ENCODE measurements around the gene SLC26A6. TPM values are rescaled to one million over a fixed set of nuclear protein-coding genes. Genes with fewer than 3 reads are reported as not detected.

Gene SLC26A6
- total and polyA plus RNA-seq, 2 of the 13 experiments (the other 11 are each of a cell fraction or from before 2014, with no cell fraction given), result 40.7 to 184 TPM

DNA sequence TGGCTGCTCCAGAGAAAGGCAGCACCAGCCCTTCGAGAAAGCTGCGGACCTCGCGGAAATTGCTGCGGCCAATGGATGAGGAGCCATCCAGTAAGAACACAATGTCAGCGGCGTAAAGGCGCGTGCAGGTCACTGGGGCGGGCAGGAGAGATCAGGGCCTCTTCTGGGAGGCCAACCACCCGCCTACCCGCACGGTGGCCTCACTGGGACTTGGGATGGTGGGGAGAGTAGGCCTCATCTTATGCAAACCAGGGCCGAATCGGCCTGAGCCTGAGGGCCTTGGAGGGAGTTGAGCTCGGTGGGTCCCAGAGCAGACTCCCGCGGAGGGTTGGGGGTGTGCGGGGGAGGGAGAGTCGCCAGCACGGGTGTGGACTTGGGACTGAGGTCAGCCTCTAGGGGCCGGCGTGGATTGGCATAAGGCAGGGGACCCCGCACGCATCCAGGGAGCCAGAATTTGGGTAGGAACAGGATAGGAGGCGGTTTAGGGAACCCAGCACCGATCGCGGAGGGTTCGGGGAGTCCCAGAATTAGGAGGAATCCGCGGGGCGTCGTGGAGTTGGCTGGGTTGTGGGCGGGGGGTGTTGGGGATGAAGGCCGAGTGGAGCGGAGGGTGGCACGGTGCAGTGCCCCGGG, 40.7 kb downstream of the SLC26A6 start:
- 57% methylated on average over 28 of the region's 39 CpGs for WGBS (ENCODE audit: low lambda C conversion rate)
- peaks cover 45% of the 10 kb centered on the region for H3K4me1 ChIP-seq (ENCODE audit: insufficient read depth, low read length)
- DNase-seq (ENCODE audit: low spot score) (no peak), ATAC-seq (peak; percentile 22), FAIRE-seq (no peak)
- no peaks in the 10 kb centered on the region for H3K9me3 ChIP-seq (ENCODE audit: low read length)
- peak overlapping the region; percentile 43; the same call in 1 of the 2 replicates for H3K9ac ChIP-seq (ENCODE audit: insufficient read depth, low read depth, low read length)
- ChIA-PET POLR2A (interaction anchor here (1.0 kb wide), 1 partner anchor 29 kb away, joined by 3 read pairs; no protein-coding TSS in a partner anchor), CTCF (ENCODE audit: low intra/inter-chr PET ratio, low total read pairs) (no interaction called here)
- peaks cover 6 to 19% of the 10 kb centered on the region in 2 experiments; a peak in 4 of 5 replicates for H3K36me3 ChIP-seq (replicated peaks in 1 of 2; ENCODE audit: control insufficient read depth in 1 of 2, insufficient read depth in 2 of 2, low read length in 2 of 2)
- H2AFZ ChIP-seq (ENCODE audit: low read length), result no peak overlapping the region
- in situ Hi-C loops (cut with HindIII; ENCODE audit: extremely low pct_ligation_motif_present, low pct_unique_long_range_greater_than_20kb) (no loop called here), intact Hi-C loops (cut with micrococcal nuclease; ENCODE audit: unreplicated experiment) (no loop called here)
- H3K4me2 ChIP-seq (ENCODE audit: low read depth, low read length), result peak overlapping the region; percentile 75
- H3K4me3 ChIP-seq (replicated peaks in 1 of 3; ENCODE audit: insufficient read depth in 1 of 3, low read depth in 2 of 3, low read length in 3 of 3), result peak overlapping the region; percentile 15 to 57 (median 40); a peak in 4 of 6 replicates
- no peaks in the 10 kb centered on the region for H3K79me2 ChIP-seq (ENCODE audit: insufficient read depth, low read length)
- H3K27me3 ChIP-seq (ENCODE audit: control insufficient read depth in 1 of 2, insufficient read depth in 2 of 2, low read length in 2 of 2), result no peaks in the 10 kb centered on the region
- 0 out of 2 replicates have a peak, but pooled peaks cover 8% of the 10 kb centered on the region for H4K20me1 ChIP-seq (ENCODE audit: insufficient read depth, low read length)
- no TSS peak for BruUV-seq (replicated peaks)
- H3K27ac ChIP-seq (ENCODE audit: extremely low read length, insufficient read depth, low read length), result no peak overlapping the region
- TF ChIP-seq, protein P1, sequence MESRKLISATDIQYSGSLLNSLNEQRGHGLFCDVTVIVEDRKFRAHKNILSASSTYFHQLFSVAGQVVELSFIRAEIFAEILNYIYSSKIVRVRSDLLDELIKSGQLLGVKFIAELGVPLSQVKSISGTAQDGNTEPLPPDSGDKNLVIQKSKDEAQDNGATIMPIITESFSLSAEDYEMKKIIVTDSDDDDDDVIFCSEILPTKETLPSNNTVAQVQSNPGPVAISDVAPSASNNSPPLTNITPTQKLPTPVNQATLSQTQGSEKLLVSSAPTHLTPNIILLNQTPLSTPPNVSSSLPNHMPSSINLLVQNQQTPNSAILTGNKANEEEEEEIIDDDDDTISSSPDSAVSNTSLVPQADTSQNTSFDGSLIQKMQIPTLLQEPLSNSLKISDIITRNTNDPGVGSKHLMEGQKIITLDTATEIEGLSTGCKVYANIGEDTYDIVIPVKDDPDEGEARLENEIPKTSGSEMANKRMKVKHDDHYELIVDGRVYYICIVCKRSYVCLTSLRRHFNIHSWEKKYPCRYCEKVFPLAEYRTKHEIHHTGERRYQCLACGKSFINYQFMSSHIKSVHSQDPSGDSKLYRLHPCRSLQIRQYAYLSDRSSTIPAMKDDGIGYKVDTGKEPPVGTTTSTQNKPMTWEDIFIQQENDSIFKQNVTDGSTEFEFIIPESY (CRISPR knock-in tag; IDR thresholded peaks at IDR 0.05), result peak; percentile 96
- TF ChIP-seq HDAC1 (CRISPR knock-in tag; IDR thresholded peaks at IDR 0.05), result 0 out of 2 replicates have a peak, but pooled peaks have one; percentile 19
- TF ChIP-seq, protein P2, sequence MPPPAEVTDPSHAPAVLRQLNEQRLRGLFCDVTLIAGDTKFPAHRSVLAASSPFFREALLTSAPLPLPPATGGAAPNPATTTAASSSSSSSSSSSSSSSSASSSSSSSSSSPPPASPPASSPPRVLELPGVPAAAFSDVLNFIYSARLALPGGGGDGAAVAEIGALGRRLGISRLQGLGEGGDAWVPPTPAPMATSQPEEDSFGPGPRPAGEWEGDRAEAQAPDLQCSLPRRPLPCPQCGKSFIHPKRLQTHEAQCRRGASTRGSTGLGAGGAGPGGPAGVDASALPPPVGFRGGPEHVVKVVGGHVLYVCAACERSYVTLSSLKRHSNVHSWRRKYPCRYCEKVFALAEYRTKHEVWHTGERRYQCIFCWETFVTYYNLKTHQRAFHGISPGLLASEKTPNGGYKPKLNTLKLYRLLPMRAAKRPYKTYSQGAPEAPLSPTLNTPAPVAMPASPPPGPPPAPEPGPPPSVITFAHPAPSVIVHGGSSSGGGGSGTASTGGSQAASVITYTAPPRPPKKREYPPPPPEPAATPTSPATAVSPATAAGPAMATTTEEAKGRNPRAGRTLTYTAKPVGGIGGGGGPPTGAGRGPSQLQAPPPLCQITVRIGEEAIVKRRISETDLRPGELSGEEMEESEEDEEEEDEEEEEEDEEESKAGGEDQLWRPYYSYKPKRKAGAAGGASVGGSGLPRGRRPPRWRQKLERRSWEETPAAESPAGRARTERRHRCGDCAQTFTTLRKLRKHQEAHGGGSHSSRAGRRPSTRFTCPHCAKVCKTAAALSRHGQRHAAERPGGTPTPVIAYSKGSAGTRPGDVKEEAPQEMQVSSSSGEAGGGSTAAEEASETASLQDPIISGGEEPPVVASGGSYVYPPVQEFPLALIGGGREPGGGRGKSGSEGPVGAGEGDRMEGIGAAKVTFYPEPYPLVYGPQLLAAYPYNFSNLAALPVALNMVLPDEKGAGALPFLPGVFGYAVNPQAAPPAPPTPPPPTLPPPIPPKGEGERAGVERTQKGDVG (CRISPR knock-in tag; IDR thresholded peaks at IDR 0.05; ENCODE audit: borderline replicate concordance), result peak; percentile 48; the same call in 1 of the 2 replicates
- TF ChIP-seq RXRA (CRISPR knock-in tag; IDR thresholded peaks at IDR 0.05), result 0 out of 2 replicates have a peak, but pooled peaks have one; percentile 16
- peak; percentile 76 for TF ChIP-seq ZFX (CRISPR knock-in tag; IDR thresholded peaks at IDR 0.05; ENCODE audit: low read depth)
- TF ChIP-seq, protein P3, sequence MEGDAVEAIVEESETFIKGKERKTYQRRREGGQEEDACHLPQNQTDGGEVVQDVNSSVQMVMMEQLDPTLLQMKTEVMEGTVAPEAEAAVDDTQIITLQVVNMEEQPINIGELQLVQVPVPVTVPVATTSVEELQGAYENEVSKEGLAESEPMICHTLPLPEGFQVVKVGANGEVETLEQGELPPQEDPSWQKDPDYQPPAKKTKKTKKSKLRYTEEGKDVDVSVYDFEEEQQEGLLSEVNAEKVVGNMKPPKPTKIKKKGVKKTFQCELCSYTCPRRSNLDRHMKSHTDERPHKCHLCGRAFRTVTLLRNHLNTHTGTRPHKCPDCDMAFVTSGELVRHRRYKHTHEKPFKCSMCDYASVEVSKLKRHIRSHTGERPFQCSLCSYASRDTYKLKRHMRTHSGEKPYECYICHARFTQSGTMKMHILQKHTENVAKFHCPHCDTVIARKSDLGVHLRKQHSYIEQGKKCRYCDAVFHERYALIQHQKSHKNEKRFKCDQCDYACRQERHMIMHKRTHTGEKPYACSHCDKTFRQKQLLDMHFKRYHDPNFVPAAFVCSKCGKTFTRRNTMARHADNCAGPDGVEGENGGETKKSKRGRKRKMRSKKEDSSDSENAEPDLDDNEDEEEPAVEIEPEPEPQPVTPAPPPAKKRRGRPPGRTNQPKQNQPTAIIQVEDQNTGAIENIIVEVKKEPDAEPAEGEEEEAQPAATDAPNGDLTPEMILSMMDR (CRISPR knock-in tag; IDR thresholded peaks at IDR 0.05), result 0 out of 2 replicates have a peak, but pooled peaks have one; percentile 3
- TF ChIP-seq, protein P4, sequence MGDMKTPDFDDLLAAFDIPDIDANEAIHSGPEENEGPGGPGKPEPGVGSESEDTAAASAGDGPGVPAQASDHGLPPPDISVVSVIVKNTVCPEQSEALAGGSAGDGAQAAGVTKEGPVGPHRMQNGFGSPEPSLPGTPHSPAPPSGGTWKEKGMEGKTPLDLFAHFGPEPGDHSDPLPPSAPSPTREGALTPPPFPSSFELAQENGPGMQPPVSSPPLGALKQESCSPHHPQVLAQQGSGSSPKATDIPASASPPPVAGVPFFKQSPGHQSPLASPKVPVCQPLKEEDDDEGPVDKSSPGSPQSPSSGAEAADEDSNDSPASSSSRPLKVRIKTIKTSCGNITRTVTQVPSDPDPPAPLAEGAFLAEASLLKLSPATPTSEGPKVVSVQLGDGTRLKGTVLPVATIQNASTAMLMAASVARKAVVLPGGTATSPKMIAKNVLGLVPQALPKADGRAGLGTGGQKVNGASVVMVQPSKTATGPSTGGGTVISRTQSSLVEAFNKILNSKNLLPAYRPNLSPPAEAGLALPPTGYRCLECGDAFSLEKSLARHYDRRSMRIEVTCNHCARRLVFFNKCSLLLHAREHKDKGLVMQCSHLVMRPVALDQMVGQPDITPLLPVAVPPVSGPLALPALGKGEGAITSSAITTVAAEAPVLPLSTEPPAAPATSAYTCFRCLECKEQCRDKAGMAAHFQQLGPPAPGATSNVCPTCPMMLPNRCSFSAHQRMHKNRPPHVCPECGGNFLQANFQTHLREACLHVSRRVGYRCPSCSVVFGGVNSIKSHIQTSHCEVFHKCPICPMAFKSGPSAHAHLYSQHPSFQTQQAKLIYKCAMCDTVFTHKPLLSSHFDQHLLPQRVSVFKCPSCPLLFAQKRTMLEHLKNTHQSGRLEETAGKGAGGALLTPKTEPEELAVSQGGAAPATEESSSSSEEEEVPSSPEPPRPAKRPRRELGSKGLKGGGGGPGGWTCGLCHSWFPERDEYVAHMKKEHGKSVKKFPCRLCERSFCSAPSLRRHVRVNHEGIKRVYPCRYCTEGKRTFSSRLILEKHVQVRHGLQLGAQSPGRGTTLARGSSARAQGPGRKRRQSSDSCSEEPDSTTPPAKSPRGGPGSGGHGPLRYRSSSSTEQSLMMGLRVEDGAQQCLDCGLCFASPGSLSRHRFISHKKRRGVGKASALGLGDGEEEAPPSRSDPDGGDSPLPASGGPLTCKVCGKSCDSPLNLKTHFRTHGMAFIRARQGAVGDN (CRISPR knock-in tag; IDR thresholded peaks at IDR 0.05), result peak; percentile 74
- 0 out of 2 replicates have a peak, but pooled peaks have one; percentile 20 for TF ChIP-seq MTA1 (CRISPR knock-in tag; IDR thresholded peaks at IDR 0.05; ENCODE audit: borderline replicate concordance)
- TF ChIP-seq ZNF547 (CRISPR knock-in tag; IDR thresholded peaks at IDR 0.05), result no peak
- no peak for TF ChIP-seq RBAK (CRISPR knock-in tag; IDR thresholded peaks at IDR 0.05)
- TF ChIP-seq ZFY (CRISPR knock-in tag; IDR thresholded peaks at IDR 0.05), result peak; percentile 58; the same call in 1 of the 2 replicates

All from HepG2 (cell line).